Measurements from ENCODE around the gene SLC5A2.

- no peak for TF ChIP-seq EZH2phosphoT487 (IDR thresholded peaks at IDR 0.05; ENCODE audit: low read depth)
- peak; percentile 65 for TF ChIP-seq CTCF (IDR thresholded peaks at IDR 0.05; ENCODE audit: low read depth, low read length)
These were observed 23.9 kb upstream of the SLC5A2 start, which contains the start of gene ARMC5 for GRCh38 chr16:31458844-31459686.
